Transverse colon (tissue), 4 donors: ENCODE results near the gene MROH2B.

Experiments used
- EP300 ChIP-seq: sonication (generic); formaldehyde crosslinking; IDR thresholded peaks from one replicate; pipeline ENCODE4 v1.6.1; 2017; ENCODE audit warnings: antibody characterized with exemption, low read depth
- POLR2A ChIP-seq: fragments of 450-650 bp; IDR thresholded peaks from one replicate; pipeline ENCODE4 v1.6.1; 2016; ENCODE audit warnings: antibody characterized with exemption, mild to moderate bottlenecking, moderate library complexity
- POLR2AphosphoS5 ChIP-seq, 3 donors: sonication (generic); formaldehyde crosslinking; IDR thresholded peaks; one replicate each; pipeline ENCODE4 v1.6.1; 2016; ENCODE audit warnings: antibody characterized with exemption in 3 of 3
- TF ChIP-seq, protein P1 (sequence below), 5 experiments: fragments of 200-600 bp in 3 of 5; fragments of 450-650 bp in 2 of 5; sonication (generic) in 3 of 5; IDR thresholded peaks; 1 replicate in 2 of 5; 2 replicates in 3 of 5; pipeline ENCODE4 v1.5.1; 2016 to 2017; ENCODE audit warnings: antibody characterized with exemption in 5 of 5, inconsistent platforms in 3 of 5, mild to moderate bottlenecking in 2 of 5, moderate library complexity in 1 of 5

DNA sequence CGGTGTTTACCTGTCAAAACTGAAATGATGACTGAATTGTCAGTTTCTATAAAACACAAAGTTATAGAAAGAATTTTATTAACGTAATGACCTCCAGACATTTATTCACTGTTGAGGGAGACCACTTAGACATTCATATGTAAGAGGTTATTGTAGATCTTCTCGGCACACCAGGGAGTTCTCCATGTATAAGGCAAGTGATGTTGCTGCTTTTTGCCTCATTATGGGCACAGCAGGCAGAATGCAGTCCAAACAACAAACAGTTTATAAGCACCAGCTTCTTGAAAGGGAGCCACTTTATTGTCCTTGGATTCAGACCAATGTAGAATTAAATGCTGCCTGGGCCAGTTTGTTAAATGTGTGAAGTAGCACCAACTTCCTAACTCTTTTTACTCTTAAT is 95.1 kb downstream of the MROH2B start:
- TF ChIP-seq, protein P1, sequence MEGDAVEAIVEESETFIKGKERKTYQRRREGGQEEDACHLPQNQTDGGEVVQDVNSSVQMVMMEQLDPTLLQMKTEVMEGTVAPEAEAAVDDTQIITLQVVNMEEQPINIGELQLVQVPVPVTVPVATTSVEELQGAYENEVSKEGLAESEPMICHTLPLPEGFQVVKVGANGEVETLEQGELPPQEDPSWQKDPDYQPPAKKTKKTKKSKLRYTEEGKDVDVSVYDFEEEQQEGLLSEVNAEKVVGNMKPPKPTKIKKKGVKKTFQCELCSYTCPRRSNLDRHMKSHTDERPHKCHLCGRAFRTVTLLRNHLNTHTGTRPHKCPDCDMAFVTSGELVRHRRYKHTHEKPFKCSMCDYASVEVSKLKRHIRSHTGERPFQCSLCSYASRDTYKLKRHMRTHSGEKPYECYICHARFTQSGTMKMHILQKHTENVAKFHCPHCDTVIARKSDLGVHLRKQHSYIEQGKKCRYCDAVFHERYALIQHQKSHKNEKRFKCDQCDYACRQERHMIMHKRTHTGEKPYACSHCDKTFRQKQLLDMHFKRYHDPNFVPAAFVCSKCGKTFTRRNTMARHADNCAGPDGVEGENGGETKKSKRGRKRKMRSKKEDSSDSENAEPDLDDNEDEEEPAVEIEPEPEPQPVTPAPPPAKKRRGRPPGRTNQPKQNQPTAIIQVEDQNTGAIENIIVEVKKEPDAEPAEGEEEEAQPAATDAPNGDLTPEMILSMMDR (IDR thresholded peaks at IDR 0.05) = no peak
- TF ChIP-seq POLR2A = no peak
- no peak for TF ChIP-seq EP300
- no peak for TF ChIP-seq POLR2AphosphoS5 (IDR thresholded peaks at IDR 0.05)
